ENCODE results near the gene MOSPD3.

DNA sequence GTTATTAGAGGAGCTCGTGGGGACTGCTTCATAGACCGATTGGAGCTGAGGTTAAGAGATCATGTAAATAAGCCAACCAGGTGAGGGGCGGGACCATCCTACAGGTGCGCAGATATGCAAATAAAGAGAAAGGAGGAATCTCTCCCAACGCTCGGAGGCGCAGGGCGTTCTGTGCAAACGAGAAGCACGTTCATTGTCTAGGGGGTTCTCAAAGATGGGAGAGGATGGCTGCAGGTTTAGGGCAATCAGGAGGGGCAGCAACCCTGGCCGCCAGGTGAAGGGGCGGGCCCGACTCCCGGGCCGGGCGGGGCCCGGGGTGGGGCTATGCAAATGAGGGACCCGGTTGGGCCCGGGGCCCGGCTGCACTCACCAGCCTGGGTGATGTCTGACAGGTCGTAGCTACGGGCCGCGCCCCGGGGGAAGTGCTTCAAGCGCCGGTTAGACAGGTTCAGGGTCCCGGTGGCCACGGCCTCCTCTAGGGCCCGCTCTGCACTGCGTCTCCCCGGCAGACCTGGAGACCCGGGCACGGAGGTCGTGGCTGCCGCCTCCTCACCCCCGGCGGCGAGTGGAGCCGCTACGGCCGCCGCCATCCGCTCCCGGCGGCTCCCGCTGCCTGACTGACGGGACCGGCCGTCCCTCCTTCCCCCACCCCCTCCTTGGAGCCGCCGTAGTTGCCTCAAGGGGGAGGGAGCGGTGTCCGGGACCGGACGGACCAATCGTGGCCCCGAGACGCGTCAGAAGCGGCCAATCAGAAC is 26.7 kb upstream of the MOSPD3 start, which contains the start of gene LRCH4:
- TF ChIP-seq, protein P1, sequence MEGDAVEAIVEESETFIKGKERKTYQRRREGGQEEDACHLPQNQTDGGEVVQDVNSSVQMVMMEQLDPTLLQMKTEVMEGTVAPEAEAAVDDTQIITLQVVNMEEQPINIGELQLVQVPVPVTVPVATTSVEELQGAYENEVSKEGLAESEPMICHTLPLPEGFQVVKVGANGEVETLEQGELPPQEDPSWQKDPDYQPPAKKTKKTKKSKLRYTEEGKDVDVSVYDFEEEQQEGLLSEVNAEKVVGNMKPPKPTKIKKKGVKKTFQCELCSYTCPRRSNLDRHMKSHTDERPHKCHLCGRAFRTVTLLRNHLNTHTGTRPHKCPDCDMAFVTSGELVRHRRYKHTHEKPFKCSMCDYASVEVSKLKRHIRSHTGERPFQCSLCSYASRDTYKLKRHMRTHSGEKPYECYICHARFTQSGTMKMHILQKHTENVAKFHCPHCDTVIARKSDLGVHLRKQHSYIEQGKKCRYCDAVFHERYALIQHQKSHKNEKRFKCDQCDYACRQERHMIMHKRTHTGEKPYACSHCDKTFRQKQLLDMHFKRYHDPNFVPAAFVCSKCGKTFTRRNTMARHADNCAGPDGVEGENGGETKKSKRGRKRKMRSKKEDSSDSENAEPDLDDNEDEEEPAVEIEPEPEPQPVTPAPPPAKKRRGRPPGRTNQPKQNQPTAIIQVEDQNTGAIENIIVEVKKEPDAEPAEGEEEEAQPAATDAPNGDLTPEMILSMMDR (optimal IDR thresholded peaks at IDR 0.05 in 1 of 3, IDR thresholded peaks at IDR 0.05 in 1 of 3, conservative IDR thresholded peaks at IDR 0.05 in 1 of 3; ENCODE audit: extremely low read depth in 1 of 3, insufficient read depth in 2 of 3, low read length in 3 of 3), result no peak
- no peak for TF ChIP-seq EZH2 (IDR thresholded peaks at IDR 0.05; ENCODE audit: low read length)
